SK-N-SH (cell line): ENCODE results near the gene PSMD6.

Experiments used
- CTCF ChIP-seq: fragments of 200-600 bp; sonication (generic); IDR thresholded peaks from 2 replicates; pipeline ENCODE4 v1.6.1; 2017; ENCODE audit warnings: antibody characterized with exemption, mild to moderate bottlenecking, moderate library complexity
- JUND ChIP-seq: IDR thresholded peaks from 2 replicates; pipeline ENCODE4 v1.4.0; 2012
- MAX ChIP-seq: IDR thresholded peaks from 2 replicates; pipeline ENCODE4 v1.4.0; 2012; ENCODE audit warnings: low read depth

GRCh38 chr3:63986146-63986545, 37.1 kb downstream of the PSMD6 start:
- TF ChIP-seq CTCF (no peak), MAX (no peak), JUND (no peak)
